MM.1S (cell line): ENCODE measurements around the gene SYNPO2.

Experiments used
- EZH2 ChIP-seq: fragments of 300-600 bp; sonication (generic); optimal IDR thresholded peaks from 2 replicates; pipeline ENCODE3; 2017; ENCODE audit warnings: low read depth, mild to moderate bottlenecking, antibody characterized with exemption, low read length, mixed read lengths
- TF ChIP-seq, protein P1 (sequence below): fragments of 300-600 bp; sonication (generic); IDR thresholded peaks from 2 replicates; pipeline ENCODE4 v1.5.1; 2016; ENCODE audit warnings: antibody characterized with exemption, low read length, mixed read lengths

GRCh38 chr4:118850488-118851173 is 38.0 kb upstream of the SYNPO2 start:
- TF ChIP-seq, protein P1, sequence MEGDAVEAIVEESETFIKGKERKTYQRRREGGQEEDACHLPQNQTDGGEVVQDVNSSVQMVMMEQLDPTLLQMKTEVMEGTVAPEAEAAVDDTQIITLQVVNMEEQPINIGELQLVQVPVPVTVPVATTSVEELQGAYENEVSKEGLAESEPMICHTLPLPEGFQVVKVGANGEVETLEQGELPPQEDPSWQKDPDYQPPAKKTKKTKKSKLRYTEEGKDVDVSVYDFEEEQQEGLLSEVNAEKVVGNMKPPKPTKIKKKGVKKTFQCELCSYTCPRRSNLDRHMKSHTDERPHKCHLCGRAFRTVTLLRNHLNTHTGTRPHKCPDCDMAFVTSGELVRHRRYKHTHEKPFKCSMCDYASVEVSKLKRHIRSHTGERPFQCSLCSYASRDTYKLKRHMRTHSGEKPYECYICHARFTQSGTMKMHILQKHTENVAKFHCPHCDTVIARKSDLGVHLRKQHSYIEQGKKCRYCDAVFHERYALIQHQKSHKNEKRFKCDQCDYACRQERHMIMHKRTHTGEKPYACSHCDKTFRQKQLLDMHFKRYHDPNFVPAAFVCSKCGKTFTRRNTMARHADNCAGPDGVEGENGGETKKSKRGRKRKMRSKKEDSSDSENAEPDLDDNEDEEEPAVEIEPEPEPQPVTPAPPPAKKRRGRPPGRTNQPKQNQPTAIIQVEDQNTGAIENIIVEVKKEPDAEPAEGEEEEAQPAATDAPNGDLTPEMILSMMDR, result no peak
- TF ChIP-seq EZH2, result no peak
